ENCODE results near the gene CENPO.

DNA sequence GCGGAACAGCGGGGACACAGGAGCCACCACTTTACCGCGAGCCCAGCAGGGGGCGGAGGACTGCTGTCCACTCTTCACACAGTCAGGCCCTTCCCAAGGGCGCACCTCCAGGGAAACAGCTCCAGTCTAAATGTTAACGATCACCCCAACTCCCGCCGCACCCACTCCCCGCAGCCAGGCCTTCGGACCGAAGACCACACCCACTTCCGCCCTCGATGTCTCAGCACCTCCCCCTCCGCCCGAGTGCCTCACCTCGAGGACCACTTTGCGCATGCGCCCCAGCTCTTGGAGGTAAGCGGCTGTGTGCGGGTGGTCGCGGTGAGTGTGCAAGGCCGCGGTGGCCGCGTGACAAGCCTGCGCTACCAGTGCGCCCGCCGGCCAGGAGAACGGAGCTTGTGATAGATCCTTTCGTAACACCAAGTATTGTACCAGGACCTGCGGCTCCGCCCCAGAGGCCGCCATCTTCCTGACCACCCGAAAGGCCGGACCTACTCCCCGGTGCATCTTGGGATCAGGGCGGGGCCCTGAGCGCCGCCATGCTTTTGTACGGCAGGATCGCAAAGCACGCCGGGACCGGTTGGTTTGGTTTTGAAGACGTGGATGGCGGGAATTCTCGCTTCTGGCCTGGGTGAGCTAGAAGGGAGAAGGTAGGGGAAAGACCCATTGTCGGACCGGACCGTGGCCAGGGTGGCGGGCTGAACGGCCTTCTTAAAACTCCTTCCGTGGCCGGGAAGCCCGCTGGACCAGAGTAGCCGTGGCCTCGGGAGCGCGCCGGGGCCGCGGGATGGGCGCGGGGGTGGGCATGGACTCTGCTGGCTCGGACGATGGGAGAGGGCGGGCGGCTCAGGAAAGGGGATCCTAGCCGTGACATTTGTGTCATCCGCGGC is at the start of gene CENPO, which contains the start of gene PTRHD1:
- TF ChIP-seq, protein P1, sequence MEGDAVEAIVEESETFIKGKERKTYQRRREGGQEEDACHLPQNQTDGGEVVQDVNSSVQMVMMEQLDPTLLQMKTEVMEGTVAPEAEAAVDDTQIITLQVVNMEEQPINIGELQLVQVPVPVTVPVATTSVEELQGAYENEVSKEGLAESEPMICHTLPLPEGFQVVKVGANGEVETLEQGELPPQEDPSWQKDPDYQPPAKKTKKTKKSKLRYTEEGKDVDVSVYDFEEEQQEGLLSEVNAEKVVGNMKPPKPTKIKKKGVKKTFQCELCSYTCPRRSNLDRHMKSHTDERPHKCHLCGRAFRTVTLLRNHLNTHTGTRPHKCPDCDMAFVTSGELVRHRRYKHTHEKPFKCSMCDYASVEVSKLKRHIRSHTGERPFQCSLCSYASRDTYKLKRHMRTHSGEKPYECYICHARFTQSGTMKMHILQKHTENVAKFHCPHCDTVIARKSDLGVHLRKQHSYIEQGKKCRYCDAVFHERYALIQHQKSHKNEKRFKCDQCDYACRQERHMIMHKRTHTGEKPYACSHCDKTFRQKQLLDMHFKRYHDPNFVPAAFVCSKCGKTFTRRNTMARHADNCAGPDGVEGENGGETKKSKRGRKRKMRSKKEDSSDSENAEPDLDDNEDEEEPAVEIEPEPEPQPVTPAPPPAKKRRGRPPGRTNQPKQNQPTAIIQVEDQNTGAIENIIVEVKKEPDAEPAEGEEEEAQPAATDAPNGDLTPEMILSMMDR (IDR thresholded peaks at IDR 0.05; ENCODE audit: low read length) = peak; percentile 50
- TF ChIP-seq EZH2phosphoT487 (IDR thresholded peaks at IDR 0.05; ENCODE audit: low read length) (no peak), EZH2 (optimal IDR thresholded peaks at IDR 0.05; ENCODE audit: low read depth, low read length) (no peak)
